ENCODE data around the gene CPNE2.

GRCh38 chr16:57178196-57178595 lies 85.8 kb downstream of the CPNE2 start:
- TF ChIP-seq EP300 (IDR thresholded peaks at IDR 0.05): no peak
- TF ChIP-seq CTCF (IDR thresholded peaks at IDR 0.05): no peak
- TF ChIP-seq POLR2A (IDR thresholded peaks at IDR 0.05): no peak
- TF ChIP-seq POLR2AphosphoS5 (IDR thresholded peaks at IDR 0.05): no peak

Measured in upper lobe of left lung (tissue), 4 donors.